HL-60/S4 treated with retinoic acid at 250 ng/mL for 4 days and 3 days (cell line): ENCODE data around the gene CLDN20.
"Not testable (repeated sequence)": the region's sequence is repeated elsewhere in the genome, so short reads cannot be mapped to it uniquely, and the experiment has no call there.

Source experiments
- in situ Hi-C: fragments of 300-500 bp; cut with MboI; formaldehyde crosslinking; loops from 2 replicates; pipeline ENCODE4 v1.7.0; 2022; ENCODE audit warnings: low sequenced_read_pairs

CLDN20 gene

DNA sequence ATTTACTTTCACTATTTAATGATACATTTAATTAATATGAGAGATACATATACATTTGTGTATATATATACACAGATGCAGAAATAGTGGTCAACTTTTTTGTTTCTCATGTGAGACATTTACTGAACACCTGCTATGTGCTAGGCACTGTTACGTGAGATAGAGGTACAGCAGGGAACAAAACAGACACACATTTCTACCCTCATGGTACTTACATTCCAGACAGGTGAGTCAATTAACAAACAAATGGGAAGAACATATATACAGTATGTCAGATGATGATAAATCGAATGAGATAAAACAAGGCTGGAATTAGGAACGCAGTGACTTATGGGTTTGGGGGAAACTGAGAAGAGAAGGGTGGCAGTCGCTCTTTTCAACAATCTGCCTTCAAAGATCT is 45.3 kb downstream of the CLDN20 start:
- in situ Hi-C loops = no loop called here

DNA sequence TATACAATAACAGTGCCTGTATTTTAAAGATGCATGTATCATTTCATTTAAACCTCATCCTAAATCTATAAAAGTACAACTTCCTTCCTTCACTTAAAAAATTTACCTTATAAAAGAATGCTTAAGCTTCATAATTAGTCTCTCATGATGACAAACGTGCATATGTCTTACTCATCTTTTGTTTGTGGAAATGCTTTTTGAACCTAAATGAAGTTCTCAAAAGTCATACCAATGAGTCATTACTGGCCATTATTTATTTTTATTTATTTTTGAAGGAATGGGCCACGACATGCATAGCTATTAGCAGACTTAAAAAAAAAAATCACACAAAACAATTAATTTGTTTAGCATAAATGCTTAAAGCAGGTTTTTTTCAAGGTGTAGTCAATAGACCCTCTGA is 46.8 kb downstream of the CLDN20 start:
- in situ Hi-C loops = no loop called here

DNA sequence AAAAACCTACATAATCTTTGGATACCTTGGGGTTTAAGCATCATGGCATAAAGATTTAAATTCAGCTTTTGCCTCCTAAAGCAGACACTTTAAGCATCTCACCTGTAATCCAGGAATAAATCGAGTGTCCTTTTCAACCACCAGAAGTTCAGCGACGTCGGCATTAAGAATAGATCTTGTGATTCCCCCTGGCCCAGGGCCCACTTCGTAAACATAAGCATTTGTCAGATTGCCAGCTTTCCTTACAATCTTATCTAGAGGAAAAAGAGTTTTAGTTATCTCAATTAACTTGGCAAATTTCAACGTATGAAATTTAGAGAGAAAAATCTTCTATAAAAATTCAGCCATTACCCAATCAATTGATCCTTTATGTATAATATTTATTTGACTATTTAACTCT is 47.3 kb downstream of the CLDN20 start:
- in situ Hi-C loops = no loop called here

DNA sequence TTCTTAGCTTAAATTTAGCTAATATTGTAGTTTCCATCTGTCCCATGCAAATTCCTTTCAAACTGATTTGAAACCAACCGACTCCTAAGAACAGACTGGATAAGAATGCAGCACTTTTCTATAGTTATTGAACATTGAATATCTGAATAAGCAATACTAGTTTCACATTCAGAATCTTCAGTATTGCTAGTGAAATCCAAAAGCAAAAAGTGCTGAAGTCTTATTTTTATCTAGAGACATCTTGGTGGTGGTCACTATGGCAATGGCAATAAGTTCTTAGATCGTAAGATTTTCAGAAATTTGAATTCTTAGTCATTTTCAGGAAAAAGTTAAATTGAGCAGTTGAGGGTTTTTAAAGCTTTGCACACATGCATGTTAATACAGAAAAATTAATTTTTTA is 47.8 kb downstream of the CLDN20 start:
- in situ Hi-C loops = no loop called here

DNA sequence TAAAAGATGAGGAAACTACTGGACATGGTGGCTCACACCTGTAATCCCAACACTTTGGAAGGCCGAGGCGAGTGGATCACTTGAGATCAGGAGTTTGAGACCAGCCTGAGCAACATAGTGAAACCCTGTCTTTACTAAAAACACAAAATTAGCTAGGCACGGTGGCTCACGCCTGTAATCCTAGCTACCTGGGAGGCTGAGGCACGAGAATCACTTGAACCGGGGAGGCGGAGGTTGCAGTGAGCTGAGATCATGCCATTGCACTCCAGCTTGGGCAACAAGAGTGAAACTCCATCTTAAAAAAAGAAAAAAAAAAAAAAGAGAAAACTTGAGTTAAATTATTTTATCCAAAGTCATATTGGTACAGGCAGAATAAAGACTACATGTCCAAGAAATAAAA is 49.1 kb downstream of the CLDN20 start:
- in situ Hi-C loops = not testable (repeated sequence)

DNA sequence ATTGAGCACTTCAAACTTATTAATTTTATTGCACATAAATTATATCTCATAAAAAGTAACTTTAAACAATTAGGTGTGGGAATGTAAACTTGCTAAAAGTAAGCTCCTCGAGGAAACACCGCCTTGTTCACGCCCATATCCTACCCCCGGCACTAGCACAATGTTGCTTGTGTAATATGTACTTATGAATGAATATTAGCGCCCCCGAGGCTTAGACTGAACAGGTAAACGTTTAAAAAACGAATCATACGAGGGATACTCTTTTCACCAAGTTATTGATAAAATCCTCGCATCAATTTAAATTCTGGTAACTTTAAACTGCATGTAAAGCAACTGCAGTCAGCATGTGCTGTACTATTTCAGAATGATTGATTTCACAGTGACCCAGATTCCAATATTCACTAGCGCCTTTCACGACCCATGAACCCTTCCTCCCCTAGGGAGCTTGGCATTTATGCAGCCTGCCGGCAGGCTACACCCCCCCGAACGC is 49.8 kb downstream of the CLDN20 start:
- in situ Hi-C loops = no loop called here

DNA sequence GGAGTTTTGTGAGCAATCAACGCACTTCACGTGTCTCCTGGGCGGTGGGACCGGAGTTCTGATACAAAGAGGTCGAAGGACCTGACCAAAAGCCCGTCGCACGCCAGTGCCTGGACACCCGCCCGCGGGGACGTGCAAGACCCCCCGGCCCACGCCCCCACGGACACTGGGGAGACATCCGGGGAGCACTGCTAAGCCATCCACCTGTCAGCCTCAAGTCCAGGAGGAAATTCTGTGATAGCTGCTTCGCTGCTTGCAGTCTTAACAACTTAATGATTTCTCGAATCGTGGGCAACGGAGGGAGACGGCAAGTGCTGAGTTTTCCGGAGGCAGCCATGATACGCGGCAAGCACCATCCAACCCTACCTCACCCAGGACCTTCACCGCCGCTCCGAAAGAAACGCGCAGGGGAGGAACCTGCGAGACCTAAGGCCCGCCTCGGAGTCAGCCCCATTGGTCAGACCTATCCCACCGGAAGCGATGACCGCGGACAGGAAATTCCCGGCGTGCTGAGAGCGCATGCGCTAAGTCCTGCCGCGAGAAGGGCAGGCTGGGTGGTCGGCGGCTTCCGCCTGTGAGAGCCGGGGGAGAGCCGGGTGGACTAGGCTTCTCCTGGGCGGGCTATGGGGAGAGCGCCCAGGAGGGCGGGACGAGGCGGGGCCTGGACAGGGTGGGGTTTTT is 50.4 kb downstream of the CLDN20 start, which contains the start of gene TFB1M:
TFB1M (minus strand) TSS at position 393 of the 681 bp plus-strand sequence; CDS start at position 337, 56 bp downstream.
- in situ Hi-C loops = no loop called here

DNA sequence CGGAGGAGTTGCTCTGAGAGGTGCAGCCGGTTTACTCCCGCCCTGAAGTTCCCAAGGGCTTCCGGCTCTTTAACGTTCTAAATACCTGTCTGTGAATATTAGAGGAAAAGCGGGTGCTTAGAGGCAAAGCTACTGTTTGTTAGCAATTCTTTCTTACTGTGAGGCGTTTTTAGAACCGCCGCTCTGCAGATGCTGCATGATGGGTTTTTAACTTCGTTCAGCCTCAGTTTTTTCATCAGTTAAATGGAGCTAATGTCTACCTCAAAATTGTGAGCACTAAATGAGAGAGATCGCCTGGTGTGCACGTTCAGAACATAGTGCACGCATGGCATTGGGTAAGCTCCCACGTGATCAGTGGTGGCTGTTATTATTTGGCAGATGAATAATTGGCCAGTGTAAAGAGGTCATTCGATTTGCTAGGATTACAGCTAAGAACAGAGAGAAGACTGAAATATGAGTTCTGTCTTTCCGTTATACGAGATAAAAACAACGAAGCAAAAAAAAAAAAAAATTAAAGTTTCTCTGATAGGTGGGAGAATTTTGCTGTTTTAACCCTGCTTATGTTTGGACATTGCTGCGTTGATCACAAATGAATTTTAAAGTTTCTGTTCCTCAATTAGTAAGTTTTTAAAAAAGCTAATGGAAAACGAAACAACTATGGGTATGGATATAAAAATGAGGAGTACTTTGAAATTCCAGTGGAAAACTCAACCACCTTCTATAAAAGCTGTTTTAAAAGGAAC is 51.1 kb downstream of the CLDN20 start:
- in situ Hi-C loops = no loop called here

DNA sequence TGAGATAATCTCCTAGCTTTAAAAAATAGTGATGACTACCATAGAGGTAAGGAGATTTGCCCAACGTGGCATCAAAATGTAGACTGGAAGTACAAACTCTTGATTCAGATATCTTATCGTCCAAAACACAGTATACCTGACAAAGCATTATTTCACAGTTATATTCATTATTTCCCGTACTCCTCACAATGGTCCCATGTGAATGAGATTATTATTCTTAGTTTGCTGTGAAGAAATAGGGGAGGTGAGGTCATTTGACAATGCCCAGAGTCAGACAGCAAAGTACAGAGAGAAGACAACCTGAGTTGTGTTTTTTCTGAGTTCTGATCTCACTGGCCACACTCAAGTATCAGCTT is 51.7 kb downstream of the CLDN20 start:
- in situ Hi-C loops = no loop called here

DNA sequence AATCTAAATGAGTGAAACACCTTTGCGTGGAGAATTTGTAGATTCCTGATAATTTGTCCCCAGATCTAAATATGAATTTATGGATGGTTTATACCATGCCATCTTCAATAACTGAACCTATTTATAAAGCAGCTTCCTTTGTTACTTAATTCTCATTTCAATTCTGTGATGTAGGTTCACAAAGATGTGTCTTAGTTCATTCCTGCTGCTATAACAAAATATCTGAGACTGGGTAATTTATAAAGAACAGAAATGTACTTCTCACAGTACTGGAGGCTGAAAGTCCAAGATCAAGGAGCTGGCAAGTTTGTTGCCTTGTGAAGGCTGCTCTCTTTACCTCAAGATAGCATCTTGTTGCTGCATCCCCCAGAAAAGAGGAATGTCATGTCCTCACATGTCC is 52.6 kb downstream of the CLDN20 start:
- in situ Hi-C loops = no loop called here

DNA sequence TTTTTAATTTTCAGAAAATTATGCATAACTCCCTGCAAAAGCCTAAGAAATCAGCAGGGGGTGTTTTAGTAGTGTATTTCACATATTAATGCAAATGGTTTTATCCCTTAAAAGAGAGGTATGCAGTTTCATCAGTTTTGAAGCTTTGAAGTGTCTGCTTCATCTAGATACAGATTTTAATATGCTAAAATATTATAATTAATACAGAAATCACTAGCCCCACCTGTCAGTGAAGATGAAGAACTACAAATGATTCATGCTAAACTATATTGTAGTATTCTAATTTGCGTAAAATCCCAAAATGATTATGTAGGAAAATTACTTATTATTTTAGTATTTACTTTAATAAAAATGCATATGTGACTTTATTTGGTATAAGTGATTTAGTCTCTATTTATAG is 53.4 kb downstream of the CLDN20 start:
- in situ Hi-C loops = no loop called here

DNA sequence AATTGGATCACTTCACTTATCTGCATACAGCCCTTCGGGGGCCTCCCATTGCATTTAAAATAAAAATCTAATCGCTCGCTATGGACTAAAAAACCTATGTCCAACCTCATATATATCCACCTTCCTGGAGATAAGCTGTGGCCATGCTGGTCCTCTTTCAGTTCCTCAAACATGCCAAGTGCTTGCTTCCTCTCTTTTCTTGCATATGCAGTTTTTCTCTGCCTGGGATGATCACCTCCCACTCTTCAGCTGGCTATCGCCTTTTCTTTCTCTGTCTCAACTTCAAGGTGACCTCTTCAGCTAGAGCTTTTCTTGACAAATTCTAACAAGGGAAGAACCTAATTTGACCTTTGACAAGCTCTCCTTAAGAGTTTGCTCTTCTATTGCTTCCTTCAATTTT is 56.1 kb downstream of the CLDN20 start:
- in situ Hi-C loops = no loop called here

DNA sequence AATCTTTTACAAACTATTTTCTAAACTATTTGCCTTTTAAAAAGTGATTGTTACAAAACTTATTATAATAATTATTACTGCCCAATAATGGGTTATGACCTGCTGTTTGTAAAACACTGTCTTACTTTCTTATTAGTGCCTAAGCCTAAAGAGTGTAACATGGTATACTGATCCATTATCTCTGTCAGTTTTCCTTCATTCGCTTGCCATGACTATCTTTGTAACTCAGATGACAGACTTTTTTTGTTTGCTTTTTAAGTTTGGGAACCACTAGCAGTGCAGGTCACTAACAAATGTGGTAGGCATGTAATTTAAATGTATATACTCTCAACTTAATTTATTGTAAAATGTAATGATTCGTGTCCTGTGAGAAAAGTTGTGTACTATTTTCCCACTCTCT is 60.4 kb downstream of the CLDN20 start:
- in situ Hi-C loops = no loop called here

DNA sequence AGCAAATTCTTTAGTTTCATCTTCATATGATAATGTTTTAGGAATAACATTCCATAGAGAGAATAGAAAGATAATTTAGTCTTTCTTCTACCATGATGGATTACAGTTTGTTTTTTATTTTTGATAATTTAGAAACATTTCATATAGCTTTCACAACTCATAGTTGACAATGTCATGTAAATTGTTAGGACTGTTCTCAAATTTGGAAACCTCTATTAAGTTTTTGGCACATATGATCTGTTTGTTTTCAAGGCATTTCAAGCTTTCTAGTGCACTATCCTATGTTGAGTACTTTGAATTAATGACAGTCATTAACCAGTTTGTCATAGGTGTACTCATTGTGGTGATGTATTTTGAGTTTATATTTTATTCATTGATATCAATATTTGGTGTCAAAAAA is 61.2 kb downstream of the CLDN20 start:
- in situ Hi-C loops = no loop called here

DNA sequence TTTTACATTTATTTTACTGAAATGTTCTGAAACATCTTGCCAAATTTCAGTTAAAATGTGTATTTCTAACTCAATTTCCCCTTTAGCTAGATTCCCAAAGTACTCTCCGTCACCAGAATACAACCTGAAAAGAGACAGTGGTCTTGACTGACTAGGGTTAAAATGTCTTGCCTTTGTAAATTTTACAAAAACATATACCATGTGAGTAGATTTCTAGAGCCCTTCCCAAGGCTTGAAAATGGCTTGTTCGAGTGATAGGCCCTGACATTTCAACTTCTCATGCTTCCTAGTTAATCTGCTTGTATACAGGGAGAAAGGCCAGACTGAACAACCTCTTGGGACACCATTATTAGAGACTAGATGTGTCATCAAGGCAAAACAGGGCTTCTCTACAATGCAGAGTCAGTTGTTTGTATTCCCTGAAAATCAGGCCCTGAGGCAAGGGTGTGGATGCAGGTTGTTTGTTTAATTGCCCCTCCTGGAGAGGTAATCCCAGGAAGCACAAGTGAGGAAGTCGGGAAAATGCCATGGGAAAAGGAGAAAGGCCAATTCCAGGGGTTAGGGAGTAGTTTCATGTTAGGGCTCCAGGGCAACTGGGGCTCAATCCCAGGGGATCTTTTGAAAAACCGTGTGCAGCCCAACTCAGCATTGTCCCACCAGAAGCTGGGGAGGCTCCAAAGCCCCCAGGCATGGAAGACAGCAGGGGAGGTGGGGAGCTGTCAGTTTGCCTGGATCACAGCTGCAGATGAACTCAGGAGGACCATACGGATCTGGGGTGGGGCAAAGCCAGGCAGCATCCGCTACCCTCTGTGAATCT is 62.1 kb downstream of the CLDN20 start:
- in situ Hi-C loops = no loop called here
